ENCODE results near the gene WIPF1.
A peak's percentile ranks its signal among the peaks of the same experiment; 100 is the strongest.

Gene WIPF1

GRCh38 chr2:174624895-174625430 is 27.4 kb upstream of the WIPF1 start:
- Histone ChIP-seq H3K4me2 (ENCODE audit: low read length) (peak overlapping the region; percentile 18), H3K4me1 (ENCODE audit: control insufficient read depth, low read length) (peaks cover 40% of the 10 kb centered on the region), H3K9me2 (replicated peaks; ENCODE audit: control insufficient read depth, low read length) (no peaks in the 10 kb centered on the region), H3K27me3 (ENCODE audit: control insufficient read depth, low read length) (no peaks in the 10 kb centered on the region), H3F3A (ENCODE audit: control insufficient read depth, insufficient read depth) (no peaks in the 10 kb centered on the region), H3K36me3 (ENCODE audit: control insufficient read depth, low read length) (peaks cover 37% of the 10 kb centered on the region), H4K20me1 (ENCODE audit: control insufficient read depth, insufficient read depth, low read depth, low read length) (no peaks in the 10 kb centered on the region), H3K27ac (ENCODE audit: low read depth, low read length) (no peak overlapping the region), H3K9me3 (ENCODE audit: control insufficient read depth, insufficient read depth, low read length) (no peaks in the 10 kb centered on the region), H3K4me3 (ENCODE audit: low read length) (no peak overlapping the region; the same call in 1 of the 2 replicates), H3K79me2 (ENCODE audit: control insufficient read depth, low read length) (no peaks in the 10 kb centered on the region)
- TF ChIP-seq EZH2phosphoT487 (IDR thresholded peaks at IDR 0.05; ENCODE audit: borderline replicate concordance, low read length) (no peak), CTCF (IDR thresholded peaks at IDR 0.05; ENCODE audit: low read depth, low read length, poor library complexity, severe bottlenecking) (no peak)

GRCh38 chr2:174623690-174624089 is 26.1 kb upstream of the WIPF1 start:
- Histone ChIP-seq H3K9me2 (replicated peaks; ENCODE audit: control insufficient read depth, low read length) (no peaks in the 10 kb centered on the region), H3K4me2 (ENCODE audit: low read length) (peak overlapping the region; percentile 18; the same call in 1 of the 2 replicates), H3K9me3 (ENCODE audit: control insufficient read depth, insufficient read depth, low read length) (no peaks in the 10 kb centered on the region), H4K20me1 (ENCODE audit: control insufficient read depth, insufficient read depth, low read depth, low read length) (no peaks in the 10 kb centered on the region), H3K27me3 (ENCODE audit: control insufficient read depth, low read length) (no peaks in the 10 kb centered on the region), H3K36me3 (ENCODE audit: control insufficient read depth, low read length) (peaks cover 27% of the 10 kb centered on the region), H3K27ac (ENCODE audit: low read depth, low read length) (no peak overlapping the region), H3K4me1 (ENCODE audit: control insufficient read depth, low read length) (peaks cover 40% of the 10 kb centered on the region), H3K79me2 (ENCODE audit: control insufficient read depth, low read length) (no peaks in the 10 kb centered on the region), H3K4me3 (ENCODE audit: low read length) (no peak overlapping the region), H3F3A (ENCODE audit: control insufficient read depth, insufficient read depth) (no peaks in the 10 kb centered on the region)
- TF ChIP-seq CTCF (IDR thresholded peaks at IDR 0.05; ENCODE audit: low read depth, low read length, poor library complexity, severe bottlenecking) (no peak), EZH2phosphoT487 (IDR thresholded peaks at IDR 0.05; ENCODE audit: borderline replicate concordance, low read length) (no peak)

- H3K79me2 ChIP-seq (ENCODE audit: control insufficient read depth, low read length) = no peaks in the 10 kb centered on the region
These were observed 25.6 kb upstream of the WIPF1 start for GRCh38 chr2:174623106-174623637.

More at GRCh38 chr2:174623106-174623637, 25.6 kb upstream of the WIPF1 start:
- no peaks in the 10 kb centered on the region for H3F3A ChIP-seq (ENCODE audit: control insufficient read depth, insufficient read depth)
- peaks cover 40% of the 10 kb centered on the region for H3K4me1 ChIP-seq (ENCODE audit: control insufficient read depth, low read length)
- peaks cover 22% of the 10 kb centered on the region for H3K36me3 ChIP-seq (ENCODE audit: control insufficient read depth, low read length)
- TF ChIP-seq EZH2phosphoT487 (IDR thresholded peaks at IDR 0.05; ENCODE audit: borderline replicate concordance, low read length) = no peak
- TF ChIP-seq CTCF (IDR thresholded peaks at IDR 0.05; ENCODE audit: low read depth, low read length, poor library complexity, severe bottlenecking) = no peak
- no peaks in the 10 kb centered on the region for H4K20me1 ChIP-seq (ENCODE audit: control insufficient read depth, insufficient read depth, low read depth, low read length)
- H3K27me3 ChIP-seq (ENCODE audit: control insufficient read depth, low read length) = no peaks in the 10 kb centered on the region
- H3K4me2 ChIP-seq (ENCODE audit: low read length) = no peak overlapping the region
- no peaks in the 10 kb centered on the region for H3K9me3 ChIP-seq (ENCODE audit: control insufficient read depth, insufficient read depth, low read length)
- H3K9me2 ChIP-seq (replicated peaks; ENCODE audit: control insufficient read depth, low read length) = no peaks in the 10 kb centered on the region
- H3K4me3 ChIP-seq (ENCODE audit: low read length) = no peak overlapping the region
- no peak overlapping the region for H3K27ac ChIP-seq (ENCODE audit: low read depth, low read length)
